ENCODE results near the gene ERP27. TPM values are rescaled to one million over a fixed set of nuclear protein-coding genes. Genes with fewer than 3 reads are reported as not detected.

The ERP27 gene
- total RNA-seq, 1 donor from 2014 or later = 5.4 TPM

GRCh38 chr12:14931359-14931758, 7.0 kb downstream of the ERP27 start:
- Mint-ChIP-seq H3K27me3 (no peaks in the 10 kb centered on the region), H3K4me3 (no peak overlapping the region), H3K27ac (no peak overlapping the region), H3K4me1 (peaks cover 10% of the 10 kb centered on the region), H3K36me3 (ENCODE audit: low read depth) (peaks cover 59% of the 10 kb centered on the region), H3K9me3 (no peaks in the 10 kb centered on the region)
- TF ChIP-seq, protein P1, sequence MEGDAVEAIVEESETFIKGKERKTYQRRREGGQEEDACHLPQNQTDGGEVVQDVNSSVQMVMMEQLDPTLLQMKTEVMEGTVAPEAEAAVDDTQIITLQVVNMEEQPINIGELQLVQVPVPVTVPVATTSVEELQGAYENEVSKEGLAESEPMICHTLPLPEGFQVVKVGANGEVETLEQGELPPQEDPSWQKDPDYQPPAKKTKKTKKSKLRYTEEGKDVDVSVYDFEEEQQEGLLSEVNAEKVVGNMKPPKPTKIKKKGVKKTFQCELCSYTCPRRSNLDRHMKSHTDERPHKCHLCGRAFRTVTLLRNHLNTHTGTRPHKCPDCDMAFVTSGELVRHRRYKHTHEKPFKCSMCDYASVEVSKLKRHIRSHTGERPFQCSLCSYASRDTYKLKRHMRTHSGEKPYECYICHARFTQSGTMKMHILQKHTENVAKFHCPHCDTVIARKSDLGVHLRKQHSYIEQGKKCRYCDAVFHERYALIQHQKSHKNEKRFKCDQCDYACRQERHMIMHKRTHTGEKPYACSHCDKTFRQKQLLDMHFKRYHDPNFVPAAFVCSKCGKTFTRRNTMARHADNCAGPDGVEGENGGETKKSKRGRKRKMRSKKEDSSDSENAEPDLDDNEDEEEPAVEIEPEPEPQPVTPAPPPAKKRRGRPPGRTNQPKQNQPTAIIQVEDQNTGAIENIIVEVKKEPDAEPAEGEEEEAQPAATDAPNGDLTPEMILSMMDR (IDR thresholded peaks at IDR 0.05) = no peak
- ATAC-seq (ENCODE audit: low read depth) (no peak), DNase-seq (no peak)
- POLR2A ChIA-PET = interaction anchor here (0.6 to 0.9 kb wide), 3 partner anchors 10 to 37 kb away, joined by 3 to 7 read pairs (median 3); no protein-coding TSS in a partner anchor
- intact Hi-C loops (cut with micrococcal nuclease) = no loop called here
- CTCF ChIA-PET = no interaction called here

- peaks cover 51% of the 10 kb centered on the region for H3K36me3 Mint-ChIP-seq (ENCODE audit: low read depth)
- no peaks in the 10 kb centered on the region for H3K9me3 Mint-ChIP-seq
- ChIA-PET CTCF (no interaction called here), POLR2A (no interaction called here)
- no peak overlapping the region for H3K4me3 Mint-ChIP-seq
- DNase-seq = no peak
- no peaks in the 10 kb centered on the region for H3K27me3 Mint-ChIP-seq
- ATAC-seq (ENCODE audit: low read depth) = no peak
- H3K4me1 Mint-ChIP-seq = peaks cover 8% of the 10 kb centered on the region
- TF ChIP-seq, protein P1 (IDR thresholded peaks at IDR 0.05) = no peak
- H3K27ac Mint-ChIP-seq = no peak overlapping the region
- intact Hi-C loops (cut with micrococcal nuclease) = no loop called here
Observed at GRCh38 chr12:14930299-14930698, 8.0 kb downstream of the ERP27 start.

DNA sequence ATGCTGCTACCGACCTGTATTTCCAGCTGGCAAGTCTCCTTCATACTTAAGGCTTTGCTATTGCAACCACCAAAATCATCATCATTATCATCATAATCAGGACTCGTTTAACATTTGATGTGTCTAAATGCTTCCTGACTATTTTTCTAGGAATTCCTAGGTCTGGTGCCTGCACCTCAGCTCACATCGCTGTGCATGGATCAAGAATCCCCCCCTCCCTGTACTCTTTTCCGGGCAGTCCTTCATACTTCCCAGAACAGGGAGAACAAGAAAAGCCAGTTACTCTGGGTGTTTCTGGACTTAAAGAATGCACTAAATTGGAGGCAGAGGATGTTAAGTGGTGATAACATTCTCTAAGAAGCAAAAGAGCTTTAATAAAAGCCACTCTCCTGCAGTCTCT, 9.4 kb downstream of the ERP27 start:
- Mint-ChIP-seq H3K27me3 (no peaks in the 10 kb centered on the region), H3K27ac (no peak overlapping the region), H3K9me3 (no peaks in the 10 kb centered on the region), H3K36me3 (ENCODE audit: low read depth) (peaks cover 40% of the 10 kb centered on the region), H3K4me1 (peaks cover 8% of the 10 kb centered on the region), H3K4me3 (no peak overlapping the region)
- DNase-seq (no peak), ATAC-seq (ENCODE audit: low read depth) (no peak)
- POLR2A ChIA-PET = interaction anchor here (0.6 to 1.0 kb wide), 2 partner anchors 11 to 641 kb away, joined by 3 read pairs; no protein-coding TSS in a partner anchor
- intact Hi-C loops (cut with micrococcal nuclease) = no loop called here
- TF ChIP-seq, protein P1 (IDR thresholded peaks at IDR 0.05) = no peak
- CTCF ChIA-PET = no interaction called here

DNA sequence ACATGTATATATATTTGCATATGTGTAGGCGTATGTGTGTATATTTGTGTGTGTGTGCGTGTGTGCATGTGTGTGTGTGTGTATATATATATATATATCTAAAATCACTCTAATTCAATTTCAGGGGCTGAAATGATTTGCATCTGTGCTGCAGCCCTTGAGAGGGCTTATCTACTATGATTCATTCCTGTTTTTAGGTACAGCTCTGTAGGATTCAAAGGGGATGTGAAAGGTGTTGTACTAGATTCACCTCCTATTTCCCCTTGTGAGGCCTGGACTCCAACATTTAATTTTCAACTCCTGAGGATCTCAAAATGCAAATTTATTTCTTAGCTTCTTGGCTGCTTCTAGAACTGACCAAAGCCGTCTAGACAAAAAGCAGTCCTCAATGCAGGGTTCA, 11.1 kb downstream of the ERP27 start:
- Mint-ChIP-seq H3K27ac (no peak overlapping the region), H3K4me3 (no peak overlapping the region), H3K4me1 (peaks cover 8% of the 10 kb centered on the region), H3K9me3 (no peaks in the 10 kb centered on the region), H3K27me3 (no peaks in the 10 kb centered on the region), H3K36me3 (ENCODE audit: low read depth) (peaks cover 23% of the 10 kb centered on the region)
- intact Hi-C loops (cut with micrococcal nuclease) = no loop called here
- DNase-seq (no peak), ATAC-seq (ENCODE audit: low read depth) (no peak)
- TF ChIP-seq, protein P1 (IDR thresholded peaks at IDR 0.05) = no peak
- CTCF ChIA-PET = no interaction called here
- POLR2A ChIA-PET = interaction anchor here (0.6 kb wide), 2 partner anchors 30 to 158 kb away, joined by 4 to 6 read pairs; no protein-coding TSS in a partner anchor

- Mint-ChIP-seq H3K9me3 (no peaks in the 10 kb centered on the region), H3K4me1 (peaks cover 25% of the 10 kb centered on the region), H3K27ac (no peak overlapping the region), H3K36me3 (ENCODE audit: low read depth) (peaks cover 11% of the 10 kb centered on the region), H3K4me3 (no peak overlapping the region), H3K27me3 (no peaks in the 10 kb centered on the region)
- intact Hi-C loops (cut with micrococcal nuclease) = loop anchor here (5.0 kb wide), 1 partner anchor 42 kb away; no protein-coding TSS in a partner anchor
- POLR2A ChIA-PET = no interaction called here
- no peak for DNase-seq
- TF ChIP-seq, protein P1 (IDR thresholded peaks at IDR 0.05) = no peak
- CTCF ChIA-PET = no interaction called here
- ATAC-seq (ENCODE audit: low read depth) = no peak
Observed at GRCh38 chr12:14924541-14924940, 13.8 kb downstream of the ERP27 start.
